HepG2 (cell line): ENCODE data around the gene SYS1. TPM values are rescaled to one million over a fixed set of nuclear protein-coding genes. Genes with fewer than 3 reads are reported as not detected.

ENCODE experiments used
- BORCS8-MEF2B ChIP-seq: sonication (generic); formaldehyde crosslinking; IDR thresholded peaks from 2 replicates; pipeline ENCODE4 v1.8.0; 2022; ENCODE audit warnings: mild to moderate bottlenecking, missing genetic modification reagents
- IKZF1 ChIP-seq: fragments of 450-650 bp; IDR thresholded peaks from 2 replicates; pipeline ENCODE4 v1.7.1; 2016
- MTA3 ChIP-seq: sonication (generic); formaldehyde crosslinking; IDR thresholded peaks from 2 replicates; pipeline ENCODE4 v1.4.0; 2020; ENCODE audit warnings: missing genetic modification reagents
- PRMT3 ChIP-seq: sonication (generic); formaldehyde crosslinking; IDR thresholded peaks from 2 replicates; pipeline ENCODE4 v1.8.1; 2022; ENCODE audit warnings: low read depth, mild to moderate bottlenecking, moderate library complexity, missing genetic modification reagents, borderline replicate concordance
- RARA ChIP-seq: IDR thresholded peaks from 2 replicates; pipeline ENCODE4 v1.6.1; 2016; ENCODE audit warnings: missing genetic modification reagents, missing compliant biosample characterization
- SNRNP70 ChIP-seq: fragments of 200-400 bp; formaldehyde crosslinking; IDR thresholded peaks from 2 replicates; pipeline ENCODE4 v1.6.1; 2017; ENCODE audit warnings: mild to moderate bottlenecking, low read depth, low read length, moderate library complexity
- SP140L ChIP-seq: sonication (generic); formaldehyde crosslinking; IDR thresholded peaks from 2 replicates; pipeline ENCODE4 v1.4.0; 2020; ENCODE audit warnings: missing genetic modification reagents, borderline replicate concordance
- SUZ12 ChIP-seq: fragments of 150-350 bp; IDR thresholded peaks from 2 replicates; pipeline ENCODE4 v1.6.1; 2014; ENCODE audit warnings: low read depth, low read length
- YEATS4 ChIP-seq: sonication (generic); formaldehyde crosslinking; IDR thresholded peaks from 2 replicates; pipeline ENCODE4 v1.4.0; 2020; ENCODE audit warnings: missing genetic modification reagents, borderline replicate concordance
- ZBTB20 ChIP-seq: sonication (generic); formaldehyde crosslinking; IDR thresholded peaks from 2 replicates; pipeline ENCODE4 v1.8.1; 2023; ENCODE audit warnings: missing genetic modification reagents, low read depth, mild to moderate bottlenecking, borderline replicate concordance
- ZNF605 ChIP-seq: sonication (generic); formaldehyde crosslinking; IDR thresholded peaks from 2 replicates; pipeline ENCODE4 v1.8.0; 2022; ENCODE audit warnings: mild to moderate bottlenecking, missing genetic modification reagents
- ZNF614 ChIP-seq: IDR thresholded peaks from 2 replicates; pipeline ENCODE4 v1.6.1; 2018; ENCODE audit warnings: missing biosample characterization, missing genetic modification reagents, inconsistent platforms, borderline replicate concordance
- ZNF615 ChIP-seq: sonication (generic); formaldehyde crosslinking; IDR thresholded peaks from 2 replicates; pipeline ENCODE4 v1.5.0; 2020; ENCODE audit warnings: mild to moderate bottlenecking, missing genetic modification reagents, borderline replicate concordance
- ZNF660 ChIP-seq: sonication (generic); formaldehyde crosslinking; IDR thresholded peaks from 2 replicates; pipeline ENCODE4 v1.5.1; 2020; ENCODE audit warnings: mild to moderate bottlenecking, low read depth, missing genetic modification reagents, borderline replicate concordance
- polyA plus RNA-seq, 8 experiments: library from polyadenylated mRNA; depleted of rRNA in 3 of 8; stranded (reverse) in 7 of 8; unstranded in 1 of 8; fragments of >200 nt; fragmentation: Illumina TruSeq in 4 of 8; extraction: Trizol in 4 of 8; gene quantifications; 2 replicates each; pipeline versions ENCODE4 v1.2.1 to v1.2.3, GENCODE V29; 2011 to 2016; ENCODE audit warnings: low read depth in 4 of 8, missing spikeins in 1 of 8, mixed read lengths in 1 of 8; ENCODE audit not compliant: insufficient read depth in 1 of 8
- total RNA-seq, 5 experiments: library from RNA; depleted of rRNA; stranded (reverse); fragments of >200 nt; fragmentation: Illumina TruSeq; extraction: Trizol; gene quantifications; 2 replicates each; pipeline ENCODE4 v1.2.3, GENCODE V29; 2016; ENCODE audit warnings: low read depth in 1 of 5
- TF ChIP-seq, protein P1 (sequence below): sonication (generic); formaldehyde crosslinking; IDR thresholded peaks from 2 replicates; pipeline ENCODE4 v1.4.0; 2020; ENCODE audit warnings: mild to moderate bottlenecking, missing genetic modification reagents
- TF ChIP-seq, protein P2 (sequence below): sonication (generic); formaldehyde crosslinking; IDR thresholded peaks from 2 replicates; pipeline ENCODE4 v1.4.0; 2020; ENCODE audit warnings: missing genetic modification reagents
- TF ChIP-seq, protein P3 (sequence below): sonication (generic); formaldehyde crosslinking; IDR thresholded peaks from 2 replicates; pipeline ENCODE4 v1.4.0; 2020; ENCODE audit warnings: missing genetic modification reagents, borderline replicate concordance

The SYS1 gene
- total and polyA plus RNA-seq, 2 of the 13 experiments (the other 11 are each of a cell fraction or from before 2014, with no cell fraction given) = 38.3 to 65.6 TPM

DNA sequence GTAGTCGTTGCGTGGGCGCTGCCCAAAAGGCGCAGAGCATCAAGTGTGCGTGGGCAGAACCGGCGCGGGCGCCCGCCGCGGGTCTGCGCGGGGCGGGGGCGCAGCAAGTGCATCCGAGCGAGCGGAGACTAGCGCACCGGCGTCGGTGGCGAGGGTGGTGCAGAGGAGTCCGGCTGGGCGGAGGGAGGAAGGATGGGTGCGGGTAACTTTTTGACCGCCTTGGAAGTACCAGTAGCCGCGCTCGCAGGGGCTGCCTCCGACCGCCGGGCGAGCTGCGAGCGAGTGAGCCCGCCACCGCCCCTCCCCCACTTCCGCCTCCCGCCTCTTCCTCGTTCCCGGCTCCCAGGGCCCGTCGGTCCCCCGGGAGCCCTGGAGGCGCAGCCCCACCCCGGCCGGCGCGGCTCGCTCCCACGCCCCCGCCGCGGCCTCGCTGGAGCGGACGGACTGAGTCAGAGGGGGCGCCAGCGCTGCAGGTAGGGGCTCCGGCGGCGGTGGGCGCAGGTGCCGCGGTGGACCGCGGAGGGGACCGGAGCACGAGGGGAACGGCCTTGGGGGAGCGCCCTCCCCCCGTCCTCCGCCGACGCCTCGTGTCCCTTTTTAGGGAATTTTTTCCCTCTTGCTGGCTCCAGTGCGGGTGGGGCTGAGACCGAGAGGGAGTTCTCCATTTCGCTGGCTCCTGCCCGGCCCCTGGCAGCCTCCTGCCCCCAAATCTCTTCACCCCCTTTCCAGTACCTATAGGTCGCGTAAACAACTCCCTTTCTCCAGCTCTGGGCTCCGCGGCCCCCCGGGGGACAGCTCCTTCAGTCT, 43.5 kb downstream of the SYS1 start (continued):
- TF ChIP-seq SNRNP70 (no peak), ZBTB20 (no peak; the same call in 1 of the 2 replicates), ZNF660 (CRISPR knock-in tag) (no peak), ZNF615 (CRISPR knock-in tag) (no peak), SP140L (no peak), MTA3 (CRISPR knock-in tag) (no peak), ZNF605 (CRISPR knock-in tag) (peak; percentile 59; the same call in 1 of the 2 replicates), PRMT3 (no peak; the same call in 1 of the 2 replicates), BORCS8-MEF2B (peak; percentile 66; the same call in 1 of the 2 replicates), ZNF614 (CRISPR knock-in tag) (no peak), IKZF1 (no peak), SUZ12 (no peak), YEATS4 (CRISPR knock-in tag) (0 out of 2 replicates have a peak, but pooled peaks have one; percentile 32), RARA (CRISPR knock-in tag) (no peak)
- TF ChIP-seq, protein P1, sequence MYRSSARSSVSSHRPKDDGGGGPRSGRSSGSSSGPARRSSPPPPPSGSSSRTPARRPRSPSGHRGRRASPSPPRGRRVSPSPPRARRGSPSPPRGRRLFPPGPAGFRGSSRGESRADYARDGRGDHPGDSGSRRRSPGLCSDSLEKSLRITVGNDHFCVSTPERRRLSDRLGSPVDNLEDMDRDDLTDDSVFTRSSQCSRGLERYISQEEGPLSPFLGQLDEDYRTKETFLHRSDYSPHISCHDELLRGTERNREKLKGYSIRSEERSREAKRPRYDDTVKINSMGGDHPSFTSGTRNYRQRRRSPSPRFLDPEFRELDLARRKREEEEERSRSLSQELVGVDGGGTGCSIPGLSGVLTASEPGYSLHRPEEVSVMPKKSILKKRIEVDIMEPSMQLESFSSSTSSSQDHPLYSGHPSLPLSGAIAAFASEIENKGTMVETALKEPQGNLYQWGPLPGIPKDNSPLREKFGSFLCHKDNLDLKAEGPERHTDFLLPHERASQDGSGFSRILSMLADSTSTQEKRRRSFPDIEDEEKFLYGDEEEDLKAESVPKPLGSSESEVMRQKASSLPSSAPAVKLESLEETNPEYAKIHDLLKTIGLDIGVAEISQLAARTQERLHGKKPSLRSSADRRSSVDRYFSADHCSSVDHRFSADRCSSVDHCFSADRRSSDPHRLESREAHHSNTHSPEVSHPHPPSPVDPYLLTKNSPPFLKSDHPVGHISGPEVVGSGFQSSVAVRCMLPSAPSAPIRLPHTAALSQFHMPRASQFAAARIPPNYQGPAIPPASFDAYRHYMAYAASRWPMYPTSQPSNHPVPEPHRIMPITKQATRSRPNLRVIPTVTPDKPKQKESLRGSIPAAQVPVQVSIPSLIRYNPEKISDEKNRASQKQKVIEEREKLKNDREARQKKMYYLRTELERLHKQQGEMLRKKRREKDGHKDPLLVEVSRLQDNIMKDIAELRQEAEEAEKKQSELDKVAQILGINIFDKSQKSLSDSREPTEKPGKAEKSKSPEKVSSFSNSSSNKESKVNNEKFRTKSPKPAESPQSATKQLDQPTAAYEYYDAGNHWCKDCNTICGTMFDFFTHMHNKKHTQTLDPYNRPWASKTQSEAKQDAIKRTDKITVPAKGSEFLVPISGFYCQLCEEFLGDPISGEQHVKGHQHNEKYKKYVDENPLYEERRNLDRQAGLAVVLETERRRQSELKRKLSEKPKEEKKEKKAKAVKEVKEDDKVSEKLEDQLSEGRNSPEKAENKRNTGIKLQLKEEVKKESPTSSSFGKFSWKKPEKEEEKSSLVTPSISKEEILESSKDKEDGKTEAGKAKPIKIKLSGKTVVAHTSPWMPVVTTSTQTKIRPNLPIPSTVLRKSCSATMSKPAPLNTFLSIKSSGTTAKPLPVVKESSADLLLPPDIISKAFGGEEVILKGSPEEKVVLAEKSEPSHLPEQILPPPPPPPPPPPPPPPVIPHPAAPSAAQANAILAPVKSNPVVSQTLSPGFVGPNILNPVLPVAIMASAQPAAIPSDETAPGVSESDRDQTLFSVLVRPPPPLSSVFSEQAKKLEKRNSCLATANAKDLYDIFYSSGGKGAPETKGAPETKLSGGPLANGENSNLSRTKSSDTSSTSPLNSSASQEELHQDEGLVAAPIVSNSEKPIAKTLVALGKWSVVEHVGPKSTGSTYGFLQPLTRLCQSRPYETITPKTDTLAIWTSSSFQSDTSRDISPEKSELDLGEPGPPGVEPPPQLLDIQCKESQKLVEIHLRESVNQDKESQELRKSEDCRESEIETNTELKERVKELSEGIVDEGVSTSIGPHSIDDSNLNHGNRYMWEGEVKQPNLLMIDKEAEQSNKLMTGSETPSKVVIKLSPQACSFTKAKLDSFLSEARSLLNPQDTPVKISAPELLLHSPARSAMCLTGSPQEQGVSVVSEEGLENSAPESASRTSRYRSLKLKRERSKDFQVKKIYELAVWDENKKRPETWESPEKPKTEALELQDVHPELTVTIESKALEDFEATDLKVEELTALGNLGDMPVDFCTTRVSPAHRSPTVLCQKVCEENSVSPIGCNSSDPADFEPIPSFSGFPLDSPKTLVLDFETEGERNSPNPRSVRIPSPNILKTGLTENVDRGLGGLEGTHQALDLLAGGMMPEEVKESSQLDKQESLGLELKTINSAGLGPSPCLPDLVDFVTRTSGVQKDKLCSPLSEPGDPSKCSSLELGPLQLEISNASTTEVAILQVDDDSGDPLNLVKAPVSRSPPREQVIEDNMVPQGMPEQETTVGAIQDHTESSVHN (CRISPR knock-in tag) = no peak; the same call in 1 of the 2 replicates
- TF ChIP-seq, protein P2, sequence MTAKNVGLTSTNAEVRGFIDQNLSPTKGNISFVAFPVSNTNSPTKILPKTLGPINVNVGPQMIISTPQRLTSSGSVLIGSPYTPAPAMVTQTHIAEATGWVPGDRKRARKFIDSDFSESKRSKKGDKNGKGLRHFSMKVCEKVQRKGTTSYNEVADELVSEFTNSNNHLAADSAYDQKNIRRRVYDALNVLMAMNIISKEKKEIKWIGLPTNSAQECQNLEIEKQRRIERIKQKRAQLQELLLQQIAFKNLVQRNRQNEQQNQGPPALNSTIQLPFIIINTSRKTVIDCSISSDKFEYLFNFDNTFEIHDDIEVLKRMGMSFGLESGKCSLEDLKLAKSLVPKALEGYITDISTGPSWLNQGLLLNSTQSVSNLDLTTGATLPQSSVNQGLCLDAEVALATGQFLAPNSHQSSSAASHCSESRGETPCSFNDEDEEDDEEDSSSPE (CRISPR knock-in tag) = peak; percentile 54; the same call in 1 of the 2 replicates
- TF ChIP-seq, protein P3, sequence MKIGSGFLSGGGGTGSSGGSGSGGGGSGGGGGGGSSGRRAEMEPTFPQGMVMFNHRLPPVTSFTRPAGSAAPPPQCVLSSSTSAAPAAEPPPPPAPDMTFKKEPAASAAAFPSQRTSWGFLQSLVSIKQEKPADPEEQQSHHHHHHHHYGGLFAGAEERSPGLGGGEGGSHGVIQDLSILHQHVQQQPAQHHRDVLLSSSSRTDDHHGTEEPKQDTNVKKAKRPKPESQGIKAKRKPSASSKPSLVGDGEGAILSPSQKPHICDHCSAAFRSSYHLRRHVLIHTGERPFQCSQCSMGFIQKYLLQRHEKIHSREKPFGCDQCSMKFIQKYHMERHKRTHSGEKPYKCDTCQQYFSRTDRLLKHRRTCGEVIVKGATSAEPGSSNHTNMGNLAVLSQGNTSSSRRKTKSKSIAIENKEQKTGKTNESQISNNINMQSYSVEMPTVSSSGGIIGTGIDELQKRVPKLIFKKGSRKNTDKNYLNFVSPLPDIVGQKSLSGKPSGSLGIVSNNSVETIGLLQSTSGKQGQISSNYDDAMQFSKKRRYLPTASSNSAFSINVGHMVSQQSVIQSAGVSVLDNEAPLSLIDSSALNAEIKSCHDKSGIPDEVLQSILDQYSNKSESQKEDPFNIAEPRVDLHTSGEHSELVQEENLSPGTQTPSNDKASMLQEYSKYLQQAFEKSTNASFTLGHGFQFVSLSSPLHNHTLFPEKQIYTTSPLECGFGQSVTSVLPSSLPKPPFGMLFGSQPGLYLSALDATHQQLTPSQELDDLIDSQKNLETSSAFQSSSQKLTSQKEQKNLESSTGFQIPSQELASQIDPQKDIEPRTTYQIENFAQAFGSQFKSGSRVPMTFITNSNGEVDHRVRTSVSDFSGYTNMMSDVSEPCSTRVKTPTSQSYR (CRISPR knock-in tag) = peak; percentile 97
